HCT116 (cell line): ENCODE measurements around the gene ZBTB37. TPM values are rescaled to one million over a fixed set of nuclear protein-coding genes. Genes with fewer than 3 reads are reported as not detected.

ENCODE experiments used
- ATAC-seq: fragments of 200-7000 bp; cut with Tn5 transposase; 2 replicates; pipeline ENCODE4 v1.9.1; 2020; ENCODE audit warnings: mild to moderate bottlenecking, moderate library complexity
- BruUV-seq: library from RNA; stranded (reverse); fragments of 400-500 nt; replicated peaks from 2 replicates; lab custom pipeline; 2021; lab: Mats Ljungman, UMichigan
- CTCF ChIA-PET: fragments of 300-600 bp; sonication (Branson Sonifier 250); formaldehyde crosslinking; loops from one replicate; lab custom pipeline; 2021; ENCODE audit warnings: antibody characterized with exemption; lab: Charles Lee
- POLR2A ChIA-PET: fragments of 300-600, 350-600 bp; sonication (Branson Sonifier 250); formaldehyde crosslinking; loops from one replicate; lab custom pipeline; 2021; ENCODE audit warnings: antibody characterized with exemption; lab: Charles Lee
- RAD21 ChIA-PET, 2 experiments: fragments of 300-600 bp; sonication (Branson Sonifier 250); formaldehyde crosslinking; loops; one replicate each; lab custom pipeline; 2023; ENCODE audit warnings: low total read pairs in 2 of 2; ENCODE audit not compliant: uncharacterized antibody in 2 of 2, unreplicated experiment in 2 of 2, low non-redundant PET in 1 of 2; lab: Charles Lee
- DNase-seq: peaks from one replicate; pipeline ENCODE4 v3.0.0-alpha.2; 2010; ENCODE audit warnings: low read depth, low spot score
- H2AFZ ChIP-seq: fragments of 200-600 bp; shearing (Covaris generic), sonication (generic); 2 replicates; pipeline ENCODE4 v1.6.1; 2017; ENCODE audit warnings: low read depth, mixed run types, mixed read lengths, antibody characterized with exemption, low read length; ENCODE audit not compliant: poor library complexity, severe bottlenecking
- H3K27ac ChIP-seq: 2 replicates; pipeline ENCODE4 v1.5.1; 2012; ENCODE audit warnings: low read depth, low read length
- H3K27me3 ChIP-seq: fragments of 200-600 bp; sonication (generic); 2 replicates; pipeline ENCODE4 v1.6.1; 2016; ENCODE audit warnings: mixed run types, low read length, mixed read lengths; ENCODE audit not compliant: insufficient read depth
- H3K36me3 ChIP-seq, 2 experiments: fragments of 200-500 bp in 1 of 2; fragments of 200-600 bp in 1 of 2; sonication (Bioruptor generic) in 1 of 2; sonication (generic) in 1 of 2; 2 replicates each; pipeline versions ENCODE4 v1.5.1 to v1.6.1; 2014 to 2016; ENCODE audit warnings: low read length in 2 of 2, inconsistent platforms in 1 of 2, mixed read lengths in 1 of 2, mixed run types in 1 of 2; ENCODE audit not compliant: insufficient read depth in 2 of 2, control insufficient read depth in 1 of 2
- H3K4me1 ChIP-seq, 2 experiments: fragments of 200-600 bp in 1 of 2; sonication (generic) in 1 of 2; 2 replicates each; pipeline versions ENCODE4 v1.5.1 to v1.6.1; 2012 to 2017; ENCODE audit warnings: low read length in 2 of 2, inconsistent platforms in 1 of 2, mild to moderate bottlenecking in 1 of 2, mixed read lengths in 1 of 2, mixed run types in 1 of 2, moderate library complexity in 1 of 2; ENCODE audit not compliant: insufficient read depth in 2 of 2, control insufficient read depth in 1 of 2
- H3K4me2 ChIP-seq: fragments of 200-600 bp; sonication (generic); 2 replicates; pipeline ENCODE4 v1.6.1; 2017; ENCODE audit warnings: mixed run types, low read length, mixed read lengths
- H3K4me3 ChIP-seq, 2 experiments: fragments of 200-600 bp in 1 of 2; sonication (generic) in 1 of 2; replicated peaks in 1 of 2; 2 replicates each; pipeline ENCODE4 v1.5.1; 2011 to 2016; ENCODE audit warnings: low read length in 2 of 2, control low read depth in 1 of 2, low read depth in 1 of 2, mild to moderate bottlenecking in 1 of 2, mixed read lengths in 1 of 2, mixed run types in 1 of 2
- H3K79me2 ChIP-seq: fragments of 200-600 bp; sonication (generic); 2 replicates; pipeline ENCODE4 v1.6.1; 2017; ENCODE audit warnings: mild to moderate bottlenecking, mixed run types, low read length, moderate library complexity, mixed read lengths; ENCODE audit not compliant: insufficient read depth
- H3K9ac ChIP-seq: fragments of 200-600 bp; sonication (generic); 2 replicates; pipeline ENCODE4 v1.6.1; 2016; ENCODE audit warnings: low read length, mixed read lengths
- H3K9me2 ChIP-seq: fragments of 200-600 bp; sonication (generic), shearing (Covaris generic); 2 replicates; pipeline ENCODE4 v1.6.1; 2017; ENCODE audit warnings: mixed run types, mild to moderate bottlenecking, moderate library complexity; ENCODE audit not compliant: insufficient read depth
- H3K9me3 ChIP-seq, 2 experiments: fragments of 200-500 bp in 1 of 2; fragments of 200-600 bp in 1 of 2; sonication (Bioruptor generic) in 1 of 2; sonication (generic) in 1 of 2; 2 replicates each; pipeline ENCODE4 v1.6.1; 2014 to 2017; ENCODE audit warnings: low read length in 2 of 2, mixed read lengths in 2 of 2, inconsistent platforms in 1 of 2, low read depth in 1 of 2, mild to moderate bottlenecking in 1 of 2, mixed run types in 1 of 2, moderate library complexity in 1 of 2; ENCODE audit not compliant: control insufficient read depth in 1 of 2, insufficient read depth in 1 of 2
- H4K20me1 ChIP-seq: fragments of 200-600 bp; sonication (generic), shearing (Covaris generic); 2 replicates; pipeline ENCODE4 v1.6.1; 2017; ENCODE audit warnings: mixed run types, mild to moderate bottlenecking, moderate library complexity; ENCODE audit not compliant: insufficient read depth
- CEBPB ChIP-seq: IDR thresholded peaks from 2 replicates; pipeline ENCODE4 v1.6.1; 2012; ENCODE audit warnings: low read depth
- MAX ChIP-seq: IDR thresholded peaks from 2 replicates; pipeline ENCODE4 v1.6.1; 2012
- RAD21 ChIP-seq: IDR thresholded peaks from 2 replicates; pipeline ENCODE4 v1.6.1; 2012; ENCODE audit warnings: low read depth, mild to moderate bottlenecking
- SIN3A ChIP-seq: IDR thresholded peaks from 2 replicates; pipeline ENCODE4 v1.6.1; 2012; ENCODE audit warnings: low read depth
- TCF7L2 ChIP-seq: IDR thresholded peaks from 2 replicates; pipeline ENCODE4 v1.7.0; 2011; ENCODE audit warnings: borderline replicate concordance, inconsistent platforms; ENCODE audit not compliant: insufficient read depth, insufficient read length; ENCODE audit errors: extremely low read depth
- YY1 ChIP-seq: IDR thresholded peaks from 2 replicates; pipeline ENCODE4 v1.6.1; 2011; ENCODE audit warnings: low read length, low read depth, moderate library complexity, mild to moderate bottlenecking; ENCODE audit not compliant: insufficient replicate concordance; ENCODE audit errors: extremely low read depth
- ZBTB33 ChIP-seq: IDR thresholded peaks from 2 replicates; pipeline ENCODE4 v1.6.1; 2011; ENCODE audit warnings: mild to moderate bottlenecking, low read length, moderate library complexity; ENCODE audit not compliant: insufficient replicate concordance; ENCODE audit errors: extremely low read depth
- ZFX ChIP-seq: fragments of 450-650 bp; IDR thresholded peaks from 2 replicates; pipeline ENCODE4 v1.6.1; 2017
- ZNF274 ChIP-seq: fragments of 200-500 bp; sonication (Bioruptor generic); IDR thresholded peaks from 2 replicates; pipeline ENCODE4 v1.6.1; 2014; ENCODE audit warnings: mild to moderate bottlenecking, low read depth, low read length, inconsistent platforms
- intact Hi-C: fragments of 100-400 bp; cut with micrococcal nuclease; formaldehyde crosslinking; loops from 2 replicates; pipeline ENCODE4 v1.10.0; 2022
- total RNA-seq: library from RNA; stranded (reverse); gene quantifications from one replicate; pipeline ENCODE4 v1.2.1, GENCODE V29; 2021; ENCODE audit not compliant: unreplicated experiment

ZBTB37 gene
- total RNA-seq, 1 experiment from 2014 or later: 9.5 TPM

- Histone ChIP-seq H3K4me1 (no peaks in the 10 kb centered on the region), H3K27me3 (no peaks in the 10 kb centered on the region), H2AFZ (no peak overlapping the region), H3K4me2 (no peak overlapping the region), H4K20me1 (no peaks in the 10 kb centered on the region), H3K27ac (no peak overlapping the region), H3K9ac (no peak overlapping the region), H3K79me2 (no peaks in the 10 kb centered on the region), H3K9me3 (no peaks in the 10 kb centered on the region), H3K9me2 (no peaks in the 10 kb centered on the region), H3K36me3 (no peaks in the 10 kb centered on the region), H3K4me3 (no peak overlapping the region)
- no peak for TF ChIP-seq MAX
- no peak for TF ChIP-seq SIN3A
- no peak for TF ChIP-seq ZFX
- TF ChIP-seq TCF7L2: no peak
- no peak for TF ChIP-seq CEBPB
- no peak for TF ChIP-seq ZBTB33
- no peak for TF ChIP-seq RAD21
- no peak for TF ChIP-seq YY1
- no peak for TF ChIP-seq ZNF274
- no peak for ATAC-seq
- POLR2A ChIA-PET: no interaction called here
- intact Hi-C loops: no loop called here
- RAD21 ChIA-PET: no interaction called here
- no TSS peak for BruUV-seq
- CTCF ChIA-PET: no interaction called here
- no peak for DNase-seq
These were observed 32.8 kb downstream of the ZBTB37 start for GRCh38 chr1:173900992-173901391.
